Testis (tissue), 2 donors: ENCODE data around the gene P3H1.

Source experiments
- POLR2A ChIP-seq: fragments of 450-650 bp; IDR thresholded peaks from one replicate; pipeline ENCODE4 v1.6.1; 2017; ENCODE audit warnings: antibody characterized with exemption, mild to moderate bottlenecking, moderate library complexity
- TF ChIP-seq, protein P1 (sequence below), 3 experiments: fragments of 450-650 bp in 2 of 3; fragments of 200-600 bp in 1 of 3; sonication (generic) in 1 of 3; IDR thresholded peaks; one replicate each; pipeline ENCODE4 v1.5.1; 2016 to 2019; ENCODE audit warnings: antibody characterized with exemption in 3 of 3, mild to moderate bottlenecking in 2 of 3, moderate library complexity in 1 of 3

DNA sequence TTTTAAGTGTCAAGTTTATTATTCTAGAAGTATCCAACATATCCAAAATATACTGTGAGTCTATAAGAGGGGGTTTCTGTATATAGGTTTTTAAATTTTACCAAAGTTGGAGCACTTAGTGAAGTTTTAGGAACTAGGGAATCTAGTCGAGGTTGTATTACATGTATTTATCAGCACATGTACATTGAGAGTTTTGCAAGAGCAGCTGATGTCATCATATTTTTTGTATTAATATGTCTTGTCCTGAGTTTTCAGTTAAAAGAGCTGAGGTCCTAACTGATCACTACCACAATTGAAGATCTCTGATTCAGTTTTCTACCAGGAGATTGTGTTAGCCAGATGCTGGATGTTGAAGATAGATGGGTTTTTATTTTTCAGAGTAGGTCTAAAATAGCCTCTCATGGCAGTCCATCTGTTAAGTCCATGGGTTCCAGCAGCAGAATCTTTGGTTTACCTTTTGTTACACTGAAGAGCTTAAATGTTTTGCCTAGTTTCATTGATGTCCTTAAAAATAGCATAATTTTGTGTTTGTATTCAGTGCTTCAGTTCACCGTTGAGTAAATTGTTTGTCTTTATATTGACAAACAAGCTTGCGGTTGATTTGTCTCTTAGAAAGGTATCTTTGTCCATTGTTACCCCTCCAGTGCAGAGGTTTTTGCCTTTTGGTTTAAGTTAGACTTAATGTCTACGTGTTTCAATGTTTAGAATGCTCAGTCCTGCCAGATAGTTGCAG is 68.6 kb downstream of the P3H1 start:
- TF ChIP-seq, protein P1, sequence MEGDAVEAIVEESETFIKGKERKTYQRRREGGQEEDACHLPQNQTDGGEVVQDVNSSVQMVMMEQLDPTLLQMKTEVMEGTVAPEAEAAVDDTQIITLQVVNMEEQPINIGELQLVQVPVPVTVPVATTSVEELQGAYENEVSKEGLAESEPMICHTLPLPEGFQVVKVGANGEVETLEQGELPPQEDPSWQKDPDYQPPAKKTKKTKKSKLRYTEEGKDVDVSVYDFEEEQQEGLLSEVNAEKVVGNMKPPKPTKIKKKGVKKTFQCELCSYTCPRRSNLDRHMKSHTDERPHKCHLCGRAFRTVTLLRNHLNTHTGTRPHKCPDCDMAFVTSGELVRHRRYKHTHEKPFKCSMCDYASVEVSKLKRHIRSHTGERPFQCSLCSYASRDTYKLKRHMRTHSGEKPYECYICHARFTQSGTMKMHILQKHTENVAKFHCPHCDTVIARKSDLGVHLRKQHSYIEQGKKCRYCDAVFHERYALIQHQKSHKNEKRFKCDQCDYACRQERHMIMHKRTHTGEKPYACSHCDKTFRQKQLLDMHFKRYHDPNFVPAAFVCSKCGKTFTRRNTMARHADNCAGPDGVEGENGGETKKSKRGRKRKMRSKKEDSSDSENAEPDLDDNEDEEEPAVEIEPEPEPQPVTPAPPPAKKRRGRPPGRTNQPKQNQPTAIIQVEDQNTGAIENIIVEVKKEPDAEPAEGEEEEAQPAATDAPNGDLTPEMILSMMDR (IDR thresholded peaks at IDR 0.05) = no peak
- no peak for TF ChIP-seq POLR2A
